Keratinocyte (primary cell): ENCODE measurements around the gene ELMO3. TPM values are rescaled to one million over a fixed set of nuclear protein-coding genes. Genes with fewer than 3 reads are reported as not detected.

Source experiments
- DNase-seq: peaks from one replicate; pipeline ENCODE4 v3.0.0-alpha.2; 2011; ENCODE audit warnings: low read depth, missing footprints, low spot score
- FAIRE-seq: peaks from 2 replicates; lab custom pipeline; 2011; peaks lifted over from hg19 to GRCh38; lab: Jason Lieb, UNC
- H2AFZ ChIP-seq: 2 replicates; pipeline ENCODE4 v1.6.0; 2012; ENCODE audit warnings: low read length, control low read depth, inconsistent platforms; ENCODE audit not compliant: control insufficient read depth
- H3K27ac ChIP-seq: 2 replicates; pipeline ENCODE4 v1.5.1; 2011; ENCODE audit warnings: low read length; ENCODE audit not compliant: control insufficient read depth, insufficient read depth
- H3K27me3 ChIP-seq: 3 replicates; pipeline ENCODE4 v1.6.0; 2011; ENCODE audit warnings: low read length; ENCODE audit not compliant: control insufficient read depth, insufficient read depth; ENCODE audit errors: extremely low read depth
- H3K36me3 ChIP-seq, 2 experiments: 2 replicates in 1 of 2; 3 replicates in 1 of 2; pipeline ENCODE4 v1.5.1; 2011; ENCODE audit warnings: low read length in 2 of 2, mild to moderate bottlenecking in 1 of 2; ENCODE audit not compliant: control insufficient read depth in 2 of 2, insufficient read depth in 2 of 2; ENCODE audit errors: extremely low read depth in 1 of 2
- H3K4me1 ChIP-seq: 3 replicates; pipeline ENCODE4 v1.5.1; 2011; ENCODE audit warnings: low read length; ENCODE audit not compliant: control insufficient read depth, insufficient read depth; ENCODE audit errors: extremely low read depth
- H3K4me2 ChIP-seq: 3 replicates; pipeline ENCODE4 v1.6.0; 2011; ENCODE audit warnings: low read depth, low read length; ENCODE audit not compliant: control insufficient read depth, insufficient read depth; ENCODE audit errors: extremely low read depth
- H3K4me3 ChIP-seq, 3 experiments: fragments of 200-600 bp in 1 of 3; sonication (generic) in 1 of 3; 2 replicates in 2 of 3; 3 replicates in 1 of 3; pipeline ENCODE4 v1.5.1; 2011 to 2016; ENCODE audit warnings: low read length in 3 of 3, mild to moderate bottlenecking in 3 of 3, control low read depth in 2 of 3, inconsistent platforms in 1 of 3, low read depth in 1 of 3, mixed read lengths in 1 of 3, mixed run types in 1 of 3, moderate library complexity in 1 of 3; ENCODE audit not compliant: control insufficient read depth in 2 of 3, insufficient read depth in 2 of 3; ENCODE audit errors: extremely low read depth in 1 of 3
- H3K79me2 ChIP-seq: 2 replicates; pipeline ENCODE4 v1.6.0; 2012; ENCODE audit warnings: low read length; ENCODE audit not compliant: control insufficient read depth, insufficient read depth
- H3K9ac ChIP-seq: 3 replicates; pipeline ENCODE4 v1.6.0; 2011; ENCODE audit warnings: low read length; ENCODE audit not compliant: control insufficient read depth, insufficient read depth; ENCODE audit errors: extremely low read depth
- H3K9me1 ChIP-seq: 3 replicates; pipeline ENCODE4 v1.6.0; 2011; ENCODE audit warnings: low read length; ENCODE audit not compliant: control insufficient read depth, insufficient read depth; ENCODE audit errors: extremely low read depth
- H3K9me3 ChIP-seq: 2 replicates; pipeline ENCODE4 v1.5.1; 2012; ENCODE audit warnings: low read depth, low read length; ENCODE audit not compliant: control insufficient read depth
- H4K20me1 ChIP-seq: 3 replicates; pipeline ENCODE4 v1.6.0; 2011; ENCODE audit warnings: low read length; ENCODE audit not compliant: control insufficient read depth, insufficient read depth; ENCODE audit errors: extremely low read depth
- CTCF ChIP-seq, 3 experiments: IDR thresholded peaks in 1 of 3; conservative IDR thresholded peaks in 1 of 3; optimal IDR thresholded peaks in 1 of 3; 2 replicates in 2 of 3; 3 replicates in 1 of 3; pipeline versions ENCODE3 to v1.5.1; 2011; ENCODE audit warnings: low read length in 3 of 3, mild to moderate bottlenecking in 3 of 3, moderate library complexity in 2 of 3, control low read depth in 1 of 3, inconsistent platforms in 1 of 3; ENCODE audit not compliant: insufficient read depth in 2 of 3; ENCODE audit errors: extremely low read depth in 1 of 3
- EZH2 ChIP-seq: IDR thresholded peaks from one replicate; pipeline ENCODE4 v1.6.1; 2012; ENCODE audit warnings: inconsistent platforms, mild to moderate bottlenecking, low read length, moderate library complexity
- dilution Hi-C: fragments of 300-500 bp; cut with MboI; formaldehyde crosslinking; loops from one replicate; pipeline ENCODE4 v1.7.0; 2020; ENCODE audit warnings: low sequenced_read_pairs; ENCODE audit not compliant: extremely low pct_ligation_motif_present
- polyA plus RNA-seq, 5 experiments: library from polyadenylated mRNA; depleted of rRNA in 3 of 5; stranded (reverse) in 3 of 5; stranded (forward) in 1 of 5; unstranded in 1 of 5; fragments of >200 nt; gene quantifications; 1 replicate in 1 of 5; 2 replicates in 3 of 5; 3 replicates in 1 of 5; pipeline versions ENCODE4 v1.2.1 to v1.2.3, GENCODE V29; 2011 to 2012; ENCODE audit warnings: missing spikeins in 2 of 5, low read depth in 1 of 5, low replicate concordance in 1 of 5

ELMO3 gene
- polyA plus RNA-seq, 1 donor (not counting 4 experiments of a cell fraction or from before 2014, with no cell fraction given) = 21.0 TPM

GRCh38 chr16:67157106-67157748 is 41.7 kb upstream of the ELMO3 start:
- H3K9ac ChIP-seq = no peak overlapping the region
- no peak for TF ChIP-seq CTCF (optimal IDR thresholded peaks at IDR 0.05 in 1 of 3, IDR thresholded peaks at IDR 0.05 in 1 of 3, conservative IDR thresholded peaks at IDR 0.05 in 1 of 3; ENCODE audit: extremely low read depth in 1 of 3, insufficient read depth in 2 of 3, low read length in 3 of 3)
- no peak for TF ChIP-seq EZH2
- H3K36me3 ChIP-seq = peaks cover 0 to 5% of the 10 kb centered on the region in 2 experiments
- peaks cover 3% of the 10 kb centered on the region for H3K9me1 ChIP-seq
- no peak overlapping the region for H3K4me2 ChIP-seq
- DNase-seq (no peak), FAIRE-seq (no peak)
- no peak overlapping the region for H3K4me3 ChIP-seq
- no peaks in the 10 kb centered on the region for H3K79me2 ChIP-seq
- H3K27me3 ChIP-seq = no peaks in the 10 kb centered on the region
- peaks cover 7% of the 10 kb centered on the region for H4K20me1 ChIP-seq
- H3K4me1 ChIP-seq = peaks cover 15% of the 10 kb centered on the region
- no peak overlapping the region for H3K27ac ChIP-seq
- H2AFZ ChIP-seq = no peak overlapping the region
- no peaks in the 10 kb centered on the region for H3K9me3 ChIP-seq
- dilution Hi-C loops = no loop called here

- TF ChIP-seq CTCF (optimal IDR thresholded peaks at IDR 0.05 in 1 of 3, IDR thresholded peaks at IDR 0.05 in 1 of 3, conservative IDR thresholded peaks at IDR 0.05 in 1 of 3; ENCODE audit: extremely low read depth in 1 of 3, insufficient read depth in 2 of 3, low read length in 3 of 3) (no peak), EZH2 (no peak)
- peaks cover 0 to 5% of the 10 kb centered on the region in 2 experiments for H3K36me3 ChIP-seq
- peaks cover 4% of the 10 kb centered on the region for H3K27me3 ChIP-seq
- no peaks in the 10 kb centered on the region for H3K79me2 ChIP-seq
- dilution Hi-C loops = no loop called here
- DNase-seq (no peak), FAIRE-seq (no peak)
- no peaks in the 10 kb centered on the region for H3K9me3 ChIP-seq
- H3K9ac ChIP-seq = no peak overlapping the region
- H3K9me1 ChIP-seq = peaks cover 3% of the 10 kb centered on the region
- peaks cover 7% of the 10 kb centered on the region for H4K20me1 ChIP-seq
- H2AFZ ChIP-seq = no peak overlapping the region
- peaks cover 18% of the 10 kb centered on the region for H3K4me1 ChIP-seq
- no peak overlapping the region for H3K27ac ChIP-seq
- H3K4me3 ChIP-seq = no peak overlapping the region
- H3K4me2 ChIP-seq = no peak overlapping the region
Observed at GRCh38 chr16:67157892-67158635, 40.9 kb upstream of the ELMO3 start.
